RPMI7951 (cell line): Measurements from ENCODE around the gene NFX1. TPM values are rescaled to one million over a fixed set of nuclear protein-coding genes. Genes with fewer than 3 reads are reported as not detected.
A peak's percentile ranks its signal among the peaks of the same experiment; 100 is the strongest.
"Not testable (repeated sequence)": the region's sequence is repeated elsewhere in the genome, so short reads cannot be mapped to it uniquely, and the experiment has no call there.

ENCODE experiments used
- DNase-seq: peaks from one replicate; pipeline ENCODE4 v3.0.0-alpha.2; 2012; ENCODE audit warnings: low read depth
- total RNA-seq: library from RNA; depleted of rRNA; stranded (reverse); fragments of >200 nt; shearing (Covaris generic); gene quantifications from 2 replicates; pipeline ENCODE4 v1.2.3, GENCODE V29; 2014

Gene NFX1
- total RNA-seq, 1 experiment from 2014 or later = 16.3 TPM

GRCh38 chr9:33307067-33307466 is 16.8 kb downstream of the NFX1 start:
- no peak for DNase-seq

DNA sequence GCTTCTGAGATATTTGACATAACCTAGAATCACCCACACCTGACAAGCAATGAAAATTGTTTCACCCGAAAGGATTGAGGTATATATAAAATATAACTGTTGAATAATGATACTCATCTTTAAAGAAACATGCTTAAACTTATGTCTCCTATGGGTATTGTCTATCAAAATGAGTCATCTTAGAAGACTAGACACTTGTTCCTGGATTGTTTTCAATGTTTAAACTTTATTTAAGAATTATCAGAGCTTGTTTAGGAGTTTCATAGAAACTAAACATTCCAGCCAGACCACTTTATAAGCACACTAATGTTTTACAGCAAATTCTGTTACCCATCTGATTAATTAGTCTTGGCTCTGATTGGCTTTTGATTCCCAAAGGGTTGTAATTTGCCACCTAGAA is 19.6 kb downstream of the NFX1 start:
- DNase-seq = no peak

- no peak for DNase-seq
Observed at GRCh38 chr9:33310748-33311147, 20.4 kb downstream of the NFX1 start.

- no peak for DNase-seq
Observed at GRCh38 chr9:33311953-33312352, 21.6 kb downstream of the NFX1 start.

DNA sequence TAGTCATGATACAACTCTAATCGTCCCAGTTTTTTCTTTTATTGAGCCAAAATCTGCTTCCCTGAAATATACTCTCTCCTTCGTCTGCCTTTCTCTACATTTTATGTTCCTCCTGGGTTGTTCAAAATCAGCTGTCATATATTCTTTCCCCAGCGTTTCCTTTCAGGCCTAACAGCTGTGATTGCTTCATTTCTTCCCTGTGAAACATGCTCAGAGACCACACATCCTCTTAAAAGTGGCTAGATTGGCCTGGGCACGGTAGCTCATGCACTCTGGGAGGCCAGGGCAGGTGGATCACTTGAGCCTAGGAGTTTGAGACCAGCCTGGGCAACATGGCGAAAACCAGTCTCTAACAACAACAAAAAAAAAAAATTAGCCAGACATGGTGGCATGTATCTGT is 25.1 kb downstream of the NFX1 start:
- DNase-seq = no peak

GRCh38 chr9:33317136-33317535 is 26.8 kb downstream of the NFX1 start:
- DNase-seq = not testable (repeated sequence)

DNA sequence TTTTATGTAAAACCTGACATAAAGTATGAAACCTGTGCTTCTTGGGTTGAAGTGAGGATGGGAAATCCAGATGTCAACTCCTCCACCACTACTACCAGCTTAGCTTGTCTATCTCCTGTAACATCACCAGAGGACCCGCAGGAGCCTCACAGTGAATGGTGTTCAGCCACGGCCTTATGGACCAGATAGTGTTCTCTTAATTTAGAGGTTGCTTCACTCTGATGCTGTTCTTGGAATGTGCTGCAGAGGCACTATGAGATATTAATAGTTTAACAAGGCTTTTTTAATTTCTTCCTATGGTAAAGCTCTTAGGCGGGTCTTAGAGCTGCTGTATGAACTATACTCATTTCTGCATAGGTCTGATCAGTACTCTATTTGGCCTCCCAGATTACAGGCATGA is 27.9 kb downstream of the NFX1 start:
- DNase-seq = no peak

DNA sequence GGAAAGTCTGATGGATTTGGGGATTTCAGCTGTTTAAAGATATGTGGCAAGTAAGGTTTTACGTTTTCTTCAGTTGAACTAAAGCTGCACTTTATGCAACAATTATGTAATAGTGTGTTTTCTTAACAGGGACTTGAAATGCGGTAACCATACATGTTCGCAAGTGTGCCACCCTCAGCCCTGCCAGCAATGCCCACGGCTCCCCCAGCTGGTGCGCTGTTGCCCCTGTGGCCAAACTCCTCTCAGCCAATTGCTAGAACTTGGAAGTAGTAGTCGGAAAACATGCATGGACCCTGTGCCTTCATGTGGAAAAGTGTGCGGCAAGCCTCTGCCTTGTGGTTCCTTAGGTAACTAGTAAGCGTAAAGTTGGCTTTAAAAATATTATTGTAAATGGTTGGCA is 28.5 kb downstream of the NFX1 start:
- DNase-seq = no peak

DNA sequence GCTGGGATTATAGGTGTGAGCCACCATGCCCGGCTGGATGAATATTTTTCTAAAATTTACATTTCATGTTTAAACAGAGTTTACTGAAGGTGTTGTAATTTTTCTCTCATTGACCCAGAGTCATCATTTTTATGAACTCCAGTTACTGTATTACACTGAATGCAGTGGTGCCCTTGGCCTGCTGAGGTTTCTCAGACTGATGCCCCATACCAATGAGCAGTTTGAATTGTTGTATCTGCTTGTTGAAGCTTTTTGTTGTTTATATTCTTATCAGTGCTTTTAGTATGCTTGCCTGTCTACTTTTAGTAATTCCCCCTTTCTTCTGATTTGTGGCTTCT is 29.9 kb downstream of the NFX1 start:
- DNase-seq = no peak

- DNase-seq = peak; percentile 87
Observed at GRCh38 chr9:33320568-33321261, 30.4 kb downstream of the NFX1 start.

- peak; percentile 53 for DNase-seq
Observed at GRCh38 chr9:33329117-33329563, 38.8 kb downstream of the NFX1 start.

GRCh38 chr9:33329979-33330378 is 39.7 kb downstream of the NFX1 start:
- DNase-seq = no peak

- DNase-seq = no peak
Observed at GRCh38 chr9:33331377-33331891, 41.1 kb downstream of the NFX1 start.

GRCh38 chr9:33332011-33332410 is 41.7 kb downstream of the NFX1 start:
- no peak for DNase-seq

DNA sequence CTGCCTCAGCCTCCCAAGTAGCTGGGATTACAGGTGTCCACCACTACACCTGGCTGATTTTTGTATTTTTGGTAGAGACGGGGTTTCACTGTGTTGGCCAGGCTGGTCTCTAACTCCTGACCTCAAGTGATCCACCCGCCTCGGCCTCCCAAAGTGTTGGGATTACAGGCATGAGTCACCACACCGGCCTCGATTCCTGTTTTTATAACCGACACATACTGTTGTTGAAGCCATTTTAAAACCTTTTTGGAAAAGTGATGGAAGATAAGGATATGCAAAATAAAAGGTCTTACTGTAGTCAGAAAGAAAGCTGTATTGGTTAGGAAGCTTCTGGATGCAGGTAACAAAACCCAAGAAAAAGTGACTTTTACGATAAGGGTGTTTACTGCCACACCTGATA is 42.6 kb downstream of the NFX1 start:
- DNase-seq = not testable (repeated sequence)

DNA sequence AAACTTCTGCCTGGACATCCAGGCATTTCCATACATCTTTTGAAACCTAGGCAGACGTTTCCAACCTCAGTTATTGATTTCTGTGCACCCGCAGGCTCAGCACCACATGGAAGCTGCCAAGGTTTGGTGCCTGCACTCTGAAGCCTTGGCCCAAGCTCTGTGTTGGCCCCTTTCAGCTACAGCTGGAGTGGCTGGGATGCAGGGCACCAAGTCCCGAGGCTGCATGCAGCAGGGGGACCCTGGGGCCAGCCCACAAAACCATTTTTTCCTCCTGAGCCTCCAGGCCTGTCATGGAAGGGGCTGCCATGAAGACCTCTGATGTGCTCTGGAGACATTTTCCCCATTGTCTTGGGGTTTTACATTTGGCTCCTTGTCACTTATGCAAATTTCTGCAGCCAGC is 49.9 kb downstream of the NFX1 start:
- no peak for DNase-seq

DNA sequence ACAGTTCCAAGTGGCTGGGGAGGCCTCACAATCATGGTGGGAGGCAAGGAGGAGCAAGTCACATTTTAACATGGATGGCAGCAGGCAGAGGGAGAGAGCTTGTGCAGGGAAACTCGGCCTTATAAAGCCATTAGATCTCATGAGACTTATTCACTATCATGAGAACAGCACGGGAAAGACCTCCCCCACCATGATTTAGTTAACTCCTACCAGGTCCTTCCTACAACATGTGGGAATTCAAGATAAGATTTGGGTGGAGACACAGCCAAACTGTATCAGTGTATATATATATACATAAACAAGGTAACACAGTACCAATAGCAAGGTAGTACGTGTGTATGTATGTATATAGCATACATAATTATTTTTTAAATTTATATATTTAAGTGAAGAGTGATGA is 50.9 kb downstream of the NFX1 start:
- DNase-seq = no peak

GRCh38 chr9:33344145-33344544 is 53.8 kb downstream of the NFX1 start:
- DNase-seq = no peak

DNA sequence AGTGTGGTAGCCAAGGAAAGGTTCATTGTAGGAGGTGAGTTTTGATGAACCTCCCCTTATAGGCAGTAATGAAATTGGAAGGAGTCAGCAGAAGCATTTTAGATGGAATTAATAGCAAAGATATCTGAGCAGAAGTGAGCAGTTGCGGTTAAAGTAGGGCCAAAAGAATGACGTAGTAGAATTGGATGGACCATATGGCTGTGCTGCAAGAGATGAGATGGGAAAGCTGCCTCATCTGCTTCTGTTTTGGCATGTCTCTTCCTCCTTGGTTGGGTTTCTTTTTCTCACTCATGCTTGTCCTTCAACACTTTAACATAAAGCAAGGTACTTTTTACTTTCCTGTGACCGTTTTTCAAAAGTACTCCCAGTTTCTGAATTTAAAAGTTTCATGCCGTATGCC is 56.2 kb downstream of the NFX1 start:
- no peak for DNase-seq

DNA sequence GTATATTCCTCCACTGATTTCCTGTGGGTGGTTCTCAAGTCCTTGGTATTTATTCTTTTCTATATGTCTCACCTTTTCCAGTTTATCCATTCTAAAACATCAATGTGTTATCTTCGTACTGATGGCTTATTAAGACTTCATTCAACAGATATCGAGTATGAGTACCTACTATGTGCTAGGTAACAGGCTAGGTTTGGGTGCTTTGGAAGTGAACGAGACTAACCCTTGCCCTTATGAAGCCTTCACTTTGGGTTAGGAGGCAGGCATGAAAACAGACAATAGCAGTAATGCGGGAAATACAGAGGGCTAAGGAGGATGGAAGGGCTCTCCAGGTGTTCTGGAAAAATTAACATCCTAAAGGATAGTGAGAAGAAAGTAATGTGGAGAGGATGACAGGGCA is 58.7 kb downstream of the NFX1 start:
- DNase-seq = no peak

DNA sequence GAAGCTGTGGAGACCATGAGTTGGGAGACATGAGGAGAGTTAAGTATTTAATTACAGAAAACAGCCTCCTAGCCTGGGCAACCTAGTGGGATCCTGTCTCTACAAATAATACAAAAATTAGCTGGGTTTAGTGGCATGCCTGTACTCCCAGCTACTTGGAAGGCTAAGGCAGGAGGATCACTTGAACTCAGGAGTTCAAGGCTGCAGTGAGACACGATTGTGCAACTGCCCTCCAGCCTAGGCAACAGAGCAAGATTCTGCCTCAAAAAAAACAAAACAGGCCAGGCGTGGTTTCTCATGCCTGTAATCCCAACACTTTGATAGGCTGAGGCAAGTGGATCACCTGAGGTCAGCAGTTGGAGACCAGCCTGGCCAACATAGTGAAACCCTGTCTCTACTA is 59.4 kb downstream of the NFX1 start:
- no peak for DNase-seq

- DNase-seq = peak; percentile 22
Observed at GRCh38 chr9:33350310-33350709, 60.0 kb downstream of the NFX1 start.

GRCh38 chr9:33351547-33351946 is 61.2 kb downstream of the NFX1 start:
- DNase-seq = no peak

- DNase-seq = no peak
Observed at GRCh38 chr9:33354651-33355211, 64.4 kb downstream of the NFX1 start.
